ENCODE measurements around the gene IREB2. TPM values are rescaled to one million over a fixed set of nuclear protein-coding genes. Genes with fewer than 3 reads are reported as not detected.
"Not testable (repeated sequence)": the region's sequence is repeated elsewhere in the genome, so short reads cannot be mapped to it uniquely, and the experiment has no call there.

Gene IREB2
- total RNA-seq (2014; rRNA removed; shearing (Covaris generic)): 17.1 and 18.0 TPM in 2 replicates

GRCh38 chr15:78437762-78438618 is at the start of gene IREB2:
TSS of gene IREB2 (plus strand) at chr15:78438216. CDS start at chr15:78438338, 122 bp downstream.
- DNase-seq (ENCODE audit: low spot score): peak; percentile 96

GRCh38 chr15:78388865-78389264 is 49.2 kb upstream of the IREB2 start:
- no peak for DNase-seq (ENCODE audit: low spot score)

DNA sequence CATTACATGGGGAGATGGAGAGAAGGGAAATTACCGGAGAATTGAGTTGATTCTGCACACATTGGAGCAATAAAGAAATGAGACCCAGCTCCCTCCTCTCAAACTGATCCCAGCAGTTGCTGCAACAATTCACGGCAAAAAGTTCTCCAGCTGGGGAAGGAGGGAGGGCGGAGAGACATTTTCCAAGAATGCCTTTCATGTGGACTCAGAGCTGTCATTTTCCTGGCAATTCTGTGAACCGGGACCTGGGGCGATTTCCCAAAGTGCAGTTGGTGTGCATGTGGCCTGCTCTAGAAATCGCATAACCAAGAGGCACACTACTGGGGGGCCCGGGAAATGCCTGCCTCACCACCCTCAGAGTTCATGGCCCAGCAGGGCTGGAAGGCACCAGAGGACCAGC is 48.7 kb upstream of the IREB2 start:
- no peak for DNase-seq (ENCODE audit: low spot score)

DNA sequence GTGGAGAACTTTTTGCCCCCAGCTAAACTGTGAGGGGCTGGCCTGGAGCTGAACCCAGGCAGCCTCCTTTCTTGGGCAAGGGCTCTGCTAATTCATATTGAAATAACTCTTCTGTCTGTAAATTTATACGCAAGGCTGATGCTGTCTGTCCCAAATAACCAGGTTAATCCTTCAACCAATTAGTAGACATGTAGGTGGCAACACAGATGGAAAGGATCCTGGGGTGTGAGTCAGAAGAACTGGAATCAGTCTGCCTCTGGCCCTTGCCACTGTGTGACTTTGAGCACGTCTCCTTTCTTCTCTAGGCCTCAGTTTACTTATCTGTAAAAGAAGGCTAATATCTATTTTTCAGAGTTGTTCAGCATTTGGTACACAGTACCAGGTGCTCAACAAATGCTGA is 48.3 kb upstream of the IREB2 start:
- no peak for DNase-seq (ENCODE audit: low spot score)

- no peak for DNase-seq (ENCODE audit: low spot score)
Observed at GRCh38 chr15:78390242-78390641, 47.8 kb upstream of the IREB2 start.

GRCh38 chr15:78390826-78391225 is 47.2 kb upstream of the IREB2 start:
- no peak for DNase-seq (ENCODE audit: low spot score)

- no peak for DNase-seq (ENCODE audit: low spot score)
Observed at GRCh38 chr15:78391781-78392180, 46.2 kb upstream of the IREB2 start.

GRCh38 chr15:78392430-78392829 is 45.6 kb upstream of the IREB2 start:
- no peak for DNase-seq (ENCODE audit: low spot score)

DNA sequence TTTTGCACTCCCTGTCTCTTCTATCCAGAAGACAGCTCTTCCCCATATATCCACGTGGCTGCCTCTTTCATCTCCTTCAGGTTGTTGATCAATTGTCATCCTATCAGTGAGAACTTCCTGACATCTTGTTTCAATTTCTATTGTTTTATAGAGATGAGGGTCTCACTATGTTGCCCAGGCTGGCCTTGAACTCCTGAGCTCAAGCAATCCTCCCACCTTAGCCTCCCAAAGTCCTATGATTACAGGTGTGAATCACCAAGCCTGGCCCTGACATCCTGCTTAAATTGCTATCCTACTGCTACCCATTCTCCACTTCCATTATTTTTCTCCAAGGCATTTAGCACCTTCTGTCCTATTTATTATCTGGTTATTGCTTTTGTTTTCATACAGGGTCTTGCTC is 44.9 kb upstream of the IREB2 start:
- no peak for DNase-seq (ENCODE audit: low spot score)

DNA sequence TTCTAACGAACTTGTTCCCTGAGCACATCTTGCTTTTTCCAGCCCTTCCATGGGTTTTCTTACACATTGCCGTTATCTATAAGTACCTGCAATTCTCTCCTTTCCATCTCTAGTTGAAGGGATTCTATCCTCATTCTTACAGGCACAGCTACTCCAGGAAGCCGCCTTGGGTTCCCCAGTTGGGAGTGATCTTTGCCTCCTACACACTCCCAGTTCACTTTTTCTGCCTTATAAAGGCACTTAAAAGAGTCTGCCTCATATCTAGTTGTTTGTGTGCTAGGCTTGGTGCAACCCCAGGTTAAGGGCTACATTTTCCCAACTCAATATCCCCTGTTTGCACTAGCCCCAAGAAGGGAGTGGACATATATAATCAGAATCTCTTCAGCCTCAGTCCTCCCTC is 44.0 kb upstream of the IREB2 start:
- no peak for DNase-seq (ENCODE audit: low spot score)

- DNase-seq (ENCODE audit: low spot score): no peak
Observed at GRCh38 chr15:78394981-78395616, 42.9 kb upstream of the IREB2 start.

DNA sequence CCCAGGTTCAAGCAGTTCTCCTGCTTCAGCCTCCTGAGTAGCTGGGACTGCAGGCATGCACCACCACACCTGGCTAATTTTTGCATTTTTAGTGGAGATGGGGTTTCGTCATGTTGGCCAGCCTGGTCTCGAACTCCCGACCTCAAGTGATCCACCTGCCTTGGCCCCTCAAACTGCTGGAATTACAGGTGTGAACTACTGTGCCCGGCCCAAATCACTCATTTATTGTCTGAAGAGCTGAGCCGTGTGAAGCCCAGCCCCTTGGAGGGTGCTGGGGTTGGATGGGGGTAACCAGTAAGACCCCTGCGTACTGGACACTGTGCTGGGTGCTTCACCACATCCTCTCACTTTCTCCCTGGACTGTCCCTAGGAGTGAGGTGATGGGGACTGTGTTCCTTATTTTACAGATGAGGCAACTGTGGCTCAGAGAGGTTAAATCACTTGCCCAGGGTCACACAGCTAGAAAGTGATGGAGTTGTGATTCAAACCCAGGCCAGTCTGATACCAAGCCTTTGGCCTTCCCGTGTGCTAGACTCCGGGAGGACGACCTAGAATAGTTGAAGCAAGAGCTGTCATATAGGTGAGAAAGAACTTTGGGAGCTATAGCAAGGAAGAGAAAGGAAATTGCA is 41.7 kb upstream of the IREB2 start:
- DNase-seq (ENCODE audit: low spot score): no peak

- no peak for DNase-seq (ENCODE audit: low spot score)
Observed at GRCh38 chr15:78396976-78397375, 41.0 kb upstream of the IREB2 start.

DNA sequence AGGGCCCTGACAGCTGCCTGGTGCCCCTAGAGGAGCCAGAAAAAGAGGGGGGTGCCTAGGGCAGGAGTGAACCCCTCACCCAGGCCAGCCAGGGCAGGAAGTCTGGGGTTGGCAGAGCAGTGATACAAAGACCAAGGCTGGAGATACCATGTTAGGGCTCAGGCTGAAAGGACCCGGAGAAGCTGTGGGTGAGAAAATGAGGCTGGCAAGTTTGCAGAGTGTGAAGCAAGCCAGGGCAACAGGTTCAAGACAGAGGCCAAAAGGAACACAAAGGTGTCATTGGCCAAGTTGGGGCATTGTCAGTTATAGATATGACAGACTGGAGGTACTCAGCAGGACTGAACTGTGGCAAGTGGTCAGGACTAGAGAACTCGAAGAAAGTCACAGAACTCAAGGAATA is 40.6 kb upstream of the IREB2 start:
- no peak for DNase-seq (ENCODE audit: low spot score)

GRCh38 chr15:78398076-78398825 is 39.8 kb upstream of the IREB2 start:
- no peak for DNase-seq (ENCODE audit: low spot score)

- DNase-seq (ENCODE audit: low spot score): no peak
Observed at GRCh38 chr15:78399091-78399490, 38.9 kb upstream of the IREB2 start.

GRCh38 chr15:78402061-78402610 is 35.9 kb upstream of the IREB2 start:
- no peak for DNase-seq (ENCODE audit: low spot score)

DNA sequence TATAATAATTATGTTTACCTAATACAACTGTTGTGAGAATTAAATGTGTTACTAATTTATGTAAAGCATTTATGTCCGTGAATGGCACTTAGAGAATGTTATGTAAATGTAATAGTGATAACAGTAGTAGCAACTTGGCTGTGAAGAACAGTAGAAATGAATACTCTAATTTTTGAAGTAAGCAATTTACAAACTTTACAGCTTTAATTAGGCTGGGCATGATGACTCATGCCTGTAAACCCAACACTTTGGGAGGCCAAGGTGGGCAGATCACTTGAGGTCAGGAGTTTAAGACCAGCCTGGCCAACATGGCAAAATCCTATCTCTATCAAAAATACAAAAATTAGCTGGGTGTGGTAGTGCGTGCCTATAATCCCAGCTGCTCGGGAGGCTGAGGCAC is 33.9 kb upstream of the IREB2 start:
- DNase-seq (ENCODE audit: low spot score): no peak

DNA sequence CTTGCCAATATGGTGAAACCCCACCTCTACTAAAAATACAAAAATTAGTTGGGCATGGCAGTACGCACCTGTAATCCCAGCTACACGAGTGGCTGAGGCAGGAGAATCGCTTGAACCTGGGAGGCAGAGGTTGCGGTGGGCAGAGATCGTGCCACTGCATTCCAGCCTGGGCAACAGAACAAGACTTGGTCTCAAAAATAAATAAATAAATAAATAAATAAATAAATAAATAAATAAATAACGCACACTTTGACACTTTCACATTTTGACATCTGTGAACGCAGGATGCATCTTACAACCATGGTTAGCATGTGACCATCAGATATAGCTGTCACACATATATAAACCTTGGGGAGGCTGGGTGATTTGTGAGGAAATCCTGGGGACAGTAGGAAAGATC is 33.2 kb upstream of the IREB2 start:
- DNase-seq (ENCODE audit: low spot score): not testable (repeated sequence)

DNA sequence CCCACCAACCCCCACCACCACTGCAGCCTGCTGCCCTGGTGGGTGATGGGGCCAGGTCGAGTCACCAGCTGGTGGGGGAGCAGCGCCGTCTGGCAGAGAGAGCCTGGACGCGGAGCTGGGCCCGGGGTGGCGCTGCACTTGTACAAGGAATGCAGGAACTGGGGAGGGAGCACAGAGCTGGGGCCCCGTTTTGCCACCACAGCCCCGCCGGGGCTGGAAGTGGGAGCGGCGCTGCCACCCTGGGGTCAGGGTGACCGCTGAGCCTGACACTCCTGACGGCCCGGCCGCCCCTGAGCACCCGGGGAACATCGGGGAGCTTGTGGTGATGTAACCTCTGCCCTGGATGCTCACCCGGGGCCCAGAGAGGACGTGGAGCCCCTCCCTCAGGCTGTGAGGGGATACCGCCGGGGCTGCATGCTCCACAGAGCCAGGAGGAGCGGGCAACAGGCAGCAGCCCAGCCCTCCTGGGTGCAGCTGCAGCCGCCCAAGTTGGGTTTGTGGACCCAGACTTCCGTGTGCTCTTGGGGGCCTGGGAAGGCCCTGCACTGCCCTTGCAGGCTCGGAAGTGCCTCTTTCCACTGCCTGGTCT is 32.6 kb upstream of the IREB2 start:
- no peak for DNase-seq (ENCODE audit: low spot score)

- no peak for DNase-seq (ENCODE audit: low spot score)
Observed at GRCh38 chr15:78406016-78406585, 31.9 kb upstream of the IREB2 start.

Data from A172 (cell line).